KMS-11 (cell line): ENCODE measurements around the gene TRIM54.

Experiments
- H2AFZ ChIP-seq: fragments of 200-600 bp; sonication (generic); 2 replicates; pipeline ENCODE4 v1.6.1; 2016; ENCODE audit warnings: antibody characterized with exemption, mixed run types, low read depth
- H3K27ac ChIP-seq: fragments of 200-600 bp; sonication (generic); 2 replicates; pipeline ENCODE4 v1.6.1; 2016; ENCODE audit warnings: mild to moderate bottlenecking, mixed run types
- H3K27me3 ChIP-seq: fragments of 200-600 bp; sonication (generic); 2 replicates; pipeline ENCODE4 v1.6.1; 2017; ENCODE audit warnings: mild to moderate bottlenecking, low read depth, mixed run types, moderate library complexity; ENCODE audit not compliant: insufficient read depth
- H3K36me3 ChIP-seq: fragments of 200-600 bp; sonication (generic); 2 replicates; pipeline ENCODE4 v1.6.1; 2017; ENCODE audit warnings: mild to moderate bottlenecking, mixed run types; ENCODE audit not compliant: insufficient read depth
- H3K4me1 ChIP-seq: fragments of 200-600 bp; sonication (generic); 2 replicates; pipeline ENCODE4 v1.6.1; 2016; ENCODE audit warnings: mild to moderate bottlenecking, low read depth, mixed run types; ENCODE audit not compliant: poor library complexity, severe bottlenecking
- H3K4me2 ChIP-seq: fragments of 200-600 bp; sonication (generic); 2 replicates; pipeline ENCODE4 v1.7.0; 2016; ENCODE audit warnings: mild to moderate bottlenecking, mixed run types
- H3K4me3 ChIP-seq: fragments of 200-600 bp; sonication (generic); IDR thresholded peaks from 2 replicates; pipeline ENCODE4 v1.6.1; 2017; ENCODE audit warnings: low read depth, low read length, mixed read lengths; ENCODE audit not compliant: insufficient read depth
- H3K79me2 ChIP-seq: fragments of 200-600 bp; sonication (generic); 2 replicates; pipeline ENCODE4 v1.6.1; 2016; ENCODE audit warnings: low read depth, mixed run types; ENCODE audit not compliant: insufficient read depth
- H3K9ac ChIP-seq: fragments of 200-600 bp; sonication (generic); 2 replicates; pipeline ENCODE4 v1.6.1; 2016; ENCODE audit warnings: mild to moderate bottlenecking, mixed run types
- H4K20me1 ChIP-seq: fragments of 200-600 bp; sonication (generic); 2 replicates; pipeline ENCODE4 v1.6.1; 2016; ENCODE audit warnings: mild to moderate bottlenecking, mixed run types; ENCODE audit not compliant: insufficient read depth
- TF ChIP-seq, protein P1 (sequence below): fragments of 200-600 bp; sonication (generic); conservative IDR thresholded peaks from 2 replicates; pipeline ENCODE4 v1.6.1; 2017; ENCODE audit warnings: low read depth, mild to moderate bottlenecking, antibody characterized with exemption, low read length, moderate library complexity, mixed read lengths

Gene TRIM54

DNA sequence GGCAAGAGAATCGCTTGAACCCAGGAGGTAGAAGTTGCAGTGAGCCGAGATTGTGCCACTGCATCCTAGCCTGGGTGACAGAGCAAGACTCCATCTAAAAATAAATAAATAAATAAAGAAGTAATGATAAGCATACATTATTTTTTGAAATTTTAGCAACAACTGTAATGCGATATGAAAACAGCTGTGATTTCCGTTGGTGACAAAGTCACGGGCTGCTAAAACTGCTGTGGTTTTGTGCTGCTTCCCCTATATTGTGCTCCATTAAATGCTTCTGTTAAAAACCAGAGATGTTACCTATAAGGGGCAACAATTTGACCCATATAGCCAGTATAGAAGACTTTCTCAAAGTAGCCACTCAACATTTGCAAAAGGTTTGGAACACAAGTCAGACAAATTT is 8.3 kb downstream of the TRIM54 start:
- H3K9ac ChIP-seq: no peak overlapping the region
- H3K27ac ChIP-seq: no peak overlapping the region
- H3K36me3 ChIP-seq: no peaks in the 10 kb centered on the region
- no peaks in the 10 kb centered on the region for H4K20me1 ChIP-seq
- TF ChIP-seq, protein P1, sequence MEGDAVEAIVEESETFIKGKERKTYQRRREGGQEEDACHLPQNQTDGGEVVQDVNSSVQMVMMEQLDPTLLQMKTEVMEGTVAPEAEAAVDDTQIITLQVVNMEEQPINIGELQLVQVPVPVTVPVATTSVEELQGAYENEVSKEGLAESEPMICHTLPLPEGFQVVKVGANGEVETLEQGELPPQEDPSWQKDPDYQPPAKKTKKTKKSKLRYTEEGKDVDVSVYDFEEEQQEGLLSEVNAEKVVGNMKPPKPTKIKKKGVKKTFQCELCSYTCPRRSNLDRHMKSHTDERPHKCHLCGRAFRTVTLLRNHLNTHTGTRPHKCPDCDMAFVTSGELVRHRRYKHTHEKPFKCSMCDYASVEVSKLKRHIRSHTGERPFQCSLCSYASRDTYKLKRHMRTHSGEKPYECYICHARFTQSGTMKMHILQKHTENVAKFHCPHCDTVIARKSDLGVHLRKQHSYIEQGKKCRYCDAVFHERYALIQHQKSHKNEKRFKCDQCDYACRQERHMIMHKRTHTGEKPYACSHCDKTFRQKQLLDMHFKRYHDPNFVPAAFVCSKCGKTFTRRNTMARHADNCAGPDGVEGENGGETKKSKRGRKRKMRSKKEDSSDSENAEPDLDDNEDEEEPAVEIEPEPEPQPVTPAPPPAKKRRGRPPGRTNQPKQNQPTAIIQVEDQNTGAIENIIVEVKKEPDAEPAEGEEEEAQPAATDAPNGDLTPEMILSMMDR: no peak
- no peak overlapping the region for H2AFZ ChIP-seq
- H3K4me2 ChIP-seq: no peak overlapping the region
- H3K4me1 ChIP-seq: no peaks in the 10 kb centered on the region
- no peak overlapping the region for H3K4me3 ChIP-seq
- no peaks in the 10 kb centered on the region for H3K79me2 ChIP-seq
- no peaks in the 10 kb centered on the region for H3K27me3 ChIP-seq

DNA sequence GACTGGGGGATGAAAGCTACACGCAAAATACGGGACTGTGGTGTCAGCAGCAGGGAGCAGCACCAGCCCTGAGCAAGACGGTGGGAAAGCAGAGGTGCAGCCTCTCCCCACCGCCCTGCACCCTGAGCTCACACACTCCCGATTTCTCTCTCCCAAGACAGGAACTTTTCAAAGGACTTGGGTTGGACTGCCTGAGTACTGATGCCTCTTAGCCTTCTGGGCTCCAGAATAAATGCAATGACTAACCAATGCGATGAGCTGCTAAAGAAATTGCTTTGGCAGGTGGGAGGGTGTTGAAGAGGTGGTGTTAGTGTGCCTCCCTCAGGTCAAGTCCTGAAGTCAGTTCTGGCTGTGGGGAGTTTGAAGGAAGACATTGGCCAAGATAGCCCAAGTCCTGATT is 9.6 kb downstream of the TRIM54 start:
- H3K27ac ChIP-seq: no peak overlapping the region
- H3K27me3 ChIP-seq: no peaks in the 10 kb centered on the region

DNA sequence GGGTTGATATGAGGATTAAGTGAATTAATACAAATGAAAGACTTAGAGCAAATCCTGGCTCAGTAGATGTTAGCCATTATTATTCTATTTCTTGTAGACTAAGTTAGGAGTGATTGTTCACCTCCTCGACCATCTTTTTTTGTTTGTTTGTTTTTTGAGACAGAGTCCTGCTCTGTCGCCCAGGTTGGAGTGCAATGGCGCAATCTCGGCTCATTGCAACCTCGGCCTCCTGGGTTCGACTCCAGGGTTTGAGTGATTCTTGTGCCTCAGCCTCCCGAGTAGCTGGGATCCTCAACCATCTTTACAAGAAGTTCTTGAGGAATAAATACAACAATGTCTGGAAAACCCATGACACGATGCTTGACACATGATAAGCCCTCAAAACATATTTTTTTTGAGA is 12.7 kb downstream of the TRIM54 start:
- Histone ChIP-seq H3K79me2 (no peaks in the 10 kb centered on the region), H3K4me2 (no peak overlapping the region), H3K9ac (no peak overlapping the region), H2AFZ (no peak overlapping the region), H3K4me1 (no peaks in the 10 kb centered on the region), H4K20me1 (no peaks in the 10 kb centered on the region), H3K36me3 (no peaks in the 10 kb centered on the region), H3K27me3 (no peaks in the 10 kb centered on the region), H3K4me3 (no peak overlapping the region), H3K27ac (no peak overlapping the region)
- TF ChIP-seq, protein P1: no peak

More for the DNA sequence above, 9.6 kb downstream of the TRIM54 start:
- H3K79me2 ChIP-seq: no peaks in the 10 kb centered on the region
- TF ChIP-seq, protein P1: no peak
- no peak overlapping the region for H3K4me3 ChIP-seq
- H3K4me2 ChIP-seq: no peak overlapping the region
- H4K20me1 ChIP-seq: no peaks in the 10 kb centered on the region
- no peaks in the 10 kb centered on the region for H3K4me1 ChIP-seq
- no peaks in the 10 kb centered on the region for H3K36me3 ChIP-seq
- H2AFZ ChIP-seq: no peak overlapping the region
- no peak overlapping the region for H3K9ac ChIP-seq

DNA sequence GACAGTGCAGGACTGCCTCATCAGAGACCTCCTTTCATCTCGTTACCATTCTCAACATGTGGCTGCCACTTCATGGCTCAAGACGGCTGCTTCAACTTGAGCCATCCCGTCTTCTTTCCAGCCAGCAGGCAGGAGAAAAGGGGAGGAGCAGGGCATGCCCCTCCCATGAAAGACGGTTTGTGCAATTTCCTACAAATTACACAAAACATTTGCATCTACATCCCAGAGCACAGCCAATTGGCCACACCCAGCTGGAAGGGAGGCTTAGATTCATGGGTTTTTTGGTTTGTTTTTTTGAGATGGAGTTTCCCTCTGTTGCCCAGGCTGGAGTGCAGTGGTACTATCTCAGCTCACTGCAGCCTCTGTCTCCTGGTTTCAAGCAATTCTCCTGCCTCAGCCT is 14.3 kb downstream of the TRIM54 start:
- no peak overlapping the region for H3K4me3 ChIP-seq
- no peaks in the 10 kb centered on the region for H3K4me1 ChIP-seq
- TF ChIP-seq, protein P1: no peak

More for the DNA sequence above, 14.3 kb downstream of the TRIM54 start:
- no peaks in the 10 kb centered on the region for H4K20me1 ChIP-seq
- no peaks in the 10 kb centered on the region for H3K79me2 ChIP-seq
- no peak overlapping the region for H2AFZ ChIP-seq
- H3K9ac ChIP-seq: no peak overlapping the region
- no peak overlapping the region for H3K4me2 ChIP-seq
- no peak overlapping the region for H3K27ac ChIP-seq
- no peaks in the 10 kb centered on the region for H3K36me3 ChIP-seq
- no peaks in the 10 kb centered on the region for H3K27me3 ChIP-seq
